ENCODE data around the gene RTEL1.

DNA sequence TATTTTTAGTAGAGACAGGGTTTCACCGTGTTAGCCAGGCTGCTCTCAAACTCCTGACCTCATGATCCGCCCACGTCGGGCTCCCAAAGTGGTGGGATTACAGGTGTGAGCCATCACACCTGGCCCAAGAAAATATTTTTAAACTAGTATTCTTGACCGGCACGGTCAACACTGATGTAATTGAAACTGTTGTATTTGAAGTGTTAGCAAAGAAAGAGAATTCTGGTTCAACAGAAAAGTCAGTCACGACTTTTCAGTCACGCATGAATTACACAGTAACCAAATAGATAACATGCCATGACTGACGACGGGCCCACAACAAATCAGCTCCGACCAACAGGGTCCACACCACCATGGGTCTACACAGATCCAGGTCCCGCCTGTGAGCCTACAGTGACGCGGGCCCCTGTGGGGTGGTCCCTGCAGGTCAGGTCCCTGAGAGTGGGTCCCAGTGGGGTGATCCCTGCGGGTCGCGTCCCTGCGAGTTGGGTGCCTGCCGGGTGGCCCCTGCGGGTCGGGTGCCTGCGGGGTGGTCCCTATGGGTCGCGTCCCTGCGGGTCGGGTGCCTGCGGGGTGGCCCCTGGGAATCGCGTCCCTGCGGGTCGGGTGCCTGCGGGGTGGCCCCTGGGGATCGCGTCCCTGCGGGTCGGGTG is 32.2 kb upstream of the RTEL1 start:
- TF ChIP-seq, protein P1, sequence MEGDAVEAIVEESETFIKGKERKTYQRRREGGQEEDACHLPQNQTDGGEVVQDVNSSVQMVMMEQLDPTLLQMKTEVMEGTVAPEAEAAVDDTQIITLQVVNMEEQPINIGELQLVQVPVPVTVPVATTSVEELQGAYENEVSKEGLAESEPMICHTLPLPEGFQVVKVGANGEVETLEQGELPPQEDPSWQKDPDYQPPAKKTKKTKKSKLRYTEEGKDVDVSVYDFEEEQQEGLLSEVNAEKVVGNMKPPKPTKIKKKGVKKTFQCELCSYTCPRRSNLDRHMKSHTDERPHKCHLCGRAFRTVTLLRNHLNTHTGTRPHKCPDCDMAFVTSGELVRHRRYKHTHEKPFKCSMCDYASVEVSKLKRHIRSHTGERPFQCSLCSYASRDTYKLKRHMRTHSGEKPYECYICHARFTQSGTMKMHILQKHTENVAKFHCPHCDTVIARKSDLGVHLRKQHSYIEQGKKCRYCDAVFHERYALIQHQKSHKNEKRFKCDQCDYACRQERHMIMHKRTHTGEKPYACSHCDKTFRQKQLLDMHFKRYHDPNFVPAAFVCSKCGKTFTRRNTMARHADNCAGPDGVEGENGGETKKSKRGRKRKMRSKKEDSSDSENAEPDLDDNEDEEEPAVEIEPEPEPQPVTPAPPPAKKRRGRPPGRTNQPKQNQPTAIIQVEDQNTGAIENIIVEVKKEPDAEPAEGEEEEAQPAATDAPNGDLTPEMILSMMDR (IDR thresholded peaks at IDR 0.05), result no peak
- TF ChIP-seq POLR2AphosphoS5 (IDR thresholded peaks at IDR 0.05; ENCODE audit: low read depth, low read length), result no peak; the same call in 1 of the 2 replicates

All from Panc1 (cell line).